Testis (tissue), 3 donors: ENCODE results near the gene KRT13. TPM values are rescaled to one million over a fixed set of nuclear protein-coding genes. Genes with fewer than 3 reads are reported as not detected.

Source experiments
- DNase-seq: peaks from one replicate; pipeline ENCODE4 v3.0.0-alpha.2; 2019
- H3K27ac ChIP-seq, 2 donors: fragments of 200-600 bp; sonication (generic); one replicate each; pipeline ENCODE4 v1.5.1; 2019
- H3K27me3 ChIP-seq: fragments of 200-600 bp; sonication (generic); one replicate; pipeline ENCODE4 v1.5.1; 2019
- H3K36me3 ChIP-seq: fragments of 200-600 bp; sonication (generic); one replicate; pipeline ENCODE4 v1.5.1; 2017; ENCODE audit warnings: low read depth; ENCODE audit errors: missing control alignments
- H3K4me1 ChIP-seq: fragments of 200-600 bp; sonication (generic); one replicate; pipeline ENCODE4 v1.5.1; 2019
- H3K4me3 ChIP-seq, 2 donors: fragments of 200-600 bp; sonication (generic); one replicate each; pipeline ENCODE4 v1.5.1; 2017 to 2019
- H3K9me3 ChIP-seq: fragments of 200-600 bp; sonication (generic); one replicate; pipeline ENCODE4 v1.5.1; 2017
- POLR2A ChIP-seq: fragments of 450-650 bp; IDR thresholded peaks from one replicate; pipeline ENCODE4 v1.6.1; 2017; ENCODE audit warnings: antibody characterized with exemption, mild to moderate bottlenecking, moderate library complexity
- WGBS, 2 donors: methylation state at CpG; one replicate each; pipeline ENCODE4 v1.1.5; 2018; 5-methylcytosine and 5-hydroxymethylcytosine counted together
- intact Hi-C: fragments of 100-400 bp; cut with DNase I; formaldehyde crosslinking; loops from one replicate; pipeline ENCODE4 v1.15.1; 2023; ENCODE audit warnings: low total_unique reads
- polyA plus RNA-seq: library from polyadenylated mRNA; stranded (reverse); fragments of 350-450 nt; fragmentation: Illumina TruSeq; extraction: RNeasy Lipid Tissue Mini Kit (QIAGEN cat#74804); gene quantifications from one replicate; pipeline ENCODE4 v1.2.3, GENCODE V29; 2014; ENCODE audit warnings: low read depth, low replicate concordance; ENCODE audit not compliant: insufficient read depth
- total RNA-seq, 2 donors: library from RNA; depleted of rRNA; stranded (reverse); fragments of >200 nt; gene quantifications; one replicate each; pipeline ENCODE4 v1.2.3, GENCODE V29; 2016
- TF ChIP-seq, protein P1 (sequence below), 3 experiments: fragments of 450-650 bp in 2 of 3; fragments of 200-600 bp in 1 of 3; sonication (generic) in 1 of 3; IDR thresholded peaks; one replicate each; pipeline ENCODE4 v1.5.1; 2016 to 2019; ENCODE audit warnings: antibody characterized with exemption in 3 of 3, mild to moderate bottlenecking in 2 of 3, moderate library complexity in 1 of 3

The KRT13 gene
- total and polyA plus RNA-seq, 3 donors from 2014 or later = 2.4 to 21.4 (median 7.7) TPM

DNA sequence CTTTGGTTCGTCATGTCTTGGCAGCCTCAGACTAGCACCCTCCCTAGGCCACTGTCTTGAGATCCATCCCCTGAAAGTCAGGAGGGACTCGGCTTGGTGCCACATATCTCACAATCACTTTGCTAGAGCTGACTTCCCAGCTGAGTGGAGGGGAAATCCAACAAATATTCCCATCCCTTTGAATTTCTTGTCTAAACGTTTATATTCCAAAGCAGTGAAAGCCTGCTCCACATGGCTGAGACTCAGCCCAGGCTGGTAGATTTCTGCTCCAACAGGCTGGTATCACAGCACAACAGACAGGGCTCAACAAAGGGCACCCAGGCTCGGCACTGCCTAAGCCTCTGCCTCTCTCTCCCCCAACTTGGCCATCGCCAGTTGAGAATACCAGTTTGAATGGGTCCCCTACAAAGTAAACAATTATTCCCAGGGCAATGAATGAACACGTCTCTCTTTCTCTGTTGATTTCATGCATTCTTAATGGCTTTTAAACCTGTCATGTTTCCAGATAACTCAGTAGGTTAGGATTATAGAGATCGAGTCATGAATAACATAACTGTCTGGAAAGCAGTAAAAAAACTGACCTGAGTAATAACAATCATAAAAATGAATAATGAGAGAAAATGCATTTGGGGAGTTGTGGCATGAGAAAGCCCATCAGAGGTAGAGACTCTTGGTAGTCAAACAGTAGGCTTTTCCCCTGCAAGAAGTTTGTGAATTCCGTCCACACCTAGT, 1.0 kb downstream of the KRT13 start:
- no peaks in the 10 kb centered on the region for H3K36me3 ChIP-seq
- DNase-seq = peak; percentile 60
- TF ChIP-seq, protein P1, sequence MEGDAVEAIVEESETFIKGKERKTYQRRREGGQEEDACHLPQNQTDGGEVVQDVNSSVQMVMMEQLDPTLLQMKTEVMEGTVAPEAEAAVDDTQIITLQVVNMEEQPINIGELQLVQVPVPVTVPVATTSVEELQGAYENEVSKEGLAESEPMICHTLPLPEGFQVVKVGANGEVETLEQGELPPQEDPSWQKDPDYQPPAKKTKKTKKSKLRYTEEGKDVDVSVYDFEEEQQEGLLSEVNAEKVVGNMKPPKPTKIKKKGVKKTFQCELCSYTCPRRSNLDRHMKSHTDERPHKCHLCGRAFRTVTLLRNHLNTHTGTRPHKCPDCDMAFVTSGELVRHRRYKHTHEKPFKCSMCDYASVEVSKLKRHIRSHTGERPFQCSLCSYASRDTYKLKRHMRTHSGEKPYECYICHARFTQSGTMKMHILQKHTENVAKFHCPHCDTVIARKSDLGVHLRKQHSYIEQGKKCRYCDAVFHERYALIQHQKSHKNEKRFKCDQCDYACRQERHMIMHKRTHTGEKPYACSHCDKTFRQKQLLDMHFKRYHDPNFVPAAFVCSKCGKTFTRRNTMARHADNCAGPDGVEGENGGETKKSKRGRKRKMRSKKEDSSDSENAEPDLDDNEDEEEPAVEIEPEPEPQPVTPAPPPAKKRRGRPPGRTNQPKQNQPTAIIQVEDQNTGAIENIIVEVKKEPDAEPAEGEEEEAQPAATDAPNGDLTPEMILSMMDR (IDR thresholded peaks at IDR 0.05) = no peak
- TF ChIP-seq POLR2A = no peak
- H3K4me3 ChIP-seq = no peak overlapping the region
- no peaks in the 10 kb centered on the region for H3K9me3 ChIP-seq
- no peak overlapping the region for H3K27ac ChIP-seq
- 76% methylated on average over 8 of the region's 8 CpGs for WGBS, 2 donors
- H3K27me3 ChIP-seq = no peaks in the 10 kb centered on the region
- intact Hi-C loops = no loop called here
- peaks cover 11% of the 10 kb centered on the region for H3K4me1 ChIP-seq

GRCh38 chr17:41503202-41503601, 2.2 kb downstream of the KRT13 start:
- peak overlapping the region in 1 of 2 donors; percentile 11 for H3K27ac ChIP-seq
- DNase-seq = no peak
- no peaks in the 10 kb centered on the region for H3K36me3 ChIP-seq
- intact Hi-C loops = no loop called here
- no peak for TF ChIP-seq POLR2A
- TF ChIP-seq, protein P1 (IDR thresholded peaks at IDR 0.05) = no peak
- H3K9me3 ChIP-seq = no peaks in the 10 kb centered on the region
- H3K4me3 ChIP-seq = no peak overlapping the region
- peaks cover 11% of the 10 kb centered on the region for H3K4me1 ChIP-seq
- no peaks in the 10 kb centered on the region for H3K27me3 ChIP-seq
- 71 to 74% methylated on average over 9 of the region's 9 CpGs for WGBS, 2 donors

GRCh38 chr17:41500131-41500911, 5.1 kb downstream of the KRT13 start:
- WGBS, 2 donors = 68 to 79% methylated on average over 15 of the region's 15 CpGs
- H3K9me3 ChIP-seq = no peaks in the 10 kb centered on the region
- no peaks in the 10 kb centered on the region for H3K36me3 ChIP-seq
- H3K27ac ChIP-seq = no peak overlapping the region
- no peak overlapping the region for H3K4me3 ChIP-seq
- peaks cover 9% of the 10 kb centered on the region for H3K4me1 ChIP-seq
- intact Hi-C loops = no loop called here
- H3K27me3 ChIP-seq = no peaks in the 10 kb centered on the region
- DNase-seq = no peak
- TF ChIP-seq, protein P1 (IDR thresholded peaks at IDR 0.05) = no peak
- no peak for TF ChIP-seq POLR2A

GRCh38 chr17:41499714-41500113, 5.7 kb downstream of the KRT13 start:
- no peak overlapping the region for H3K27ac ChIP-seq
- 85 to 98% methylated on average over 5 of the region's 5 CpGs for WGBS, 2 donors
- no peak for DNase-seq
- intact Hi-C loops = no loop called here
- no peaks in the 10 kb centered on the region for H3K36me3 ChIP-seq
- peaks cover 9% of the 10 kb centered on the region for H3K4me1 ChIP-seq
- TF ChIP-seq, protein P1 (IDR thresholded peaks at IDR 0.05) = no peak
- TF ChIP-seq POLR2A = no peak
- H3K27me3 ChIP-seq = no peaks in the 10 kb centered on the region
- H3K4me3 ChIP-seq = no peak overlapping the region
- no peaks in the 10 kb centered on the region for H3K9me3 ChIP-seq
